Right cardiac atrium (tissue), 5 donors: ENCODE results near the gene PKIB. TPM values are rescaled to one million over a fixed set of nuclear protein-coding genes. Genes with fewer than 3 reads are reported as not detected.

Experiments used
- ATAC-seq, 2 donors: fragments of 200-7000 bp; cut with Tn5 transposase; one replicate each; pipeline versions ENCODE4 v1.8.0 to v1.9.1; 2020; ENCODE audit warnings: moderate library complexity in 2 of 2, mild to moderate bottlenecking in 1 of 2
- DNase-seq, 3 donors: peaks; one replicate each; pipeline ENCODE4 v3.0.0-alpha.2; 2020
- H3K27ac ChIP-seq: one replicate; pipeline ENCODE4 v1.5.1; 2013; ENCODE audit warnings: mild to moderate bottlenecking, low read length, control low read depth, moderate library complexity
- H3K27me3 ChIP-seq: one replicate; pipeline ENCODE4 v1.6.1; 2013; ENCODE audit not compliant: control insufficient read depth, insufficient read depth
- H3K4me1 ChIP-seq: one replicate; pipeline ENCODE4 v1.6.1; 2013; ENCODE audit warnings: low read length; ENCODE audit not compliant: control insufficient read depth, insufficient read depth
- H3K4me3 ChIP-seq: one replicate; pipeline ENCODE4 v1.5.1; 2013; ENCODE audit warnings: low read length, control low read depth
- H3K9me3 ChIP-seq: one replicate; pipeline ENCODE4 v1.6.1; 2013; ENCODE audit warnings: low read length; ENCODE audit not compliant: control insufficient read depth
- WGBS: extraction: QIAGEN DNeasy Blood & Tissue Kit; methylation state at CpG from one replicate; pipeline ENCODE4 v1.1.7; 2013; 5-methylcytosine and 5-hydroxymethylcytosine counted together
- intact Hi-C, 4 donors: fragments of 100-400 bp; cut with DNase I; formaldehyde crosslinking; loops; one replicate each; pipeline versions ENCODE4 v1.11.0 to v1.14.0; 2022 to 2023
- polyA plus RNA-seq: library from polyadenylated mRNA; stranded (reverse); fragments of 200-250 nt; gene quantifications from one replicate; pipeline ENCODE4 v1.2.3, GENCODE V29; 2013
- total RNA-seq, 4 donors: library from RNA; stranded (reverse); fragmentation: NEBNext Ultra II Directional; extraction: Animal tissue kit (Norgen Biotek cat#: 25700); gene quantifications; one replicate each; pipeline ENCODE4 v1.2.1, GENCODE V29; 2021
- donor health status: healthy with polysubstance abuse.
- donor health status: DM: no; HTN: yes; CAD: no.
- donor health status: DM: no; HTN: no; CAD: no.
- donor health status: DM: no; HTN: yes; CAD: no; lungs with severe emphysema.
- donor health status: DM: yes; HTN: yes; CAD: no.

Gene PKIB
- total and polyA plus RNA-seq, 5 donors = 0.25 to 0.57 (median 0.51) TPM

GRCh38 chr6:122649701-122650100 lies 39.5 kb downstream of the PKIB start:
- DNase-seq = no peak
- intact Hi-C loops = no loop called here
- H3K27me3 ChIP-seq = no peaks in the 10 kb centered on the region
- no peaks in the 10 kb centered on the region for H3K4me1 ChIP-seq
- H3K27ac ChIP-seq = no peak overlapping the region
- ATAC-seq = no peak
- WGBS = 89% methylated on average over 3 of the region's 3 CpGs
- no peaks in the 10 kb centered on the region for H3K9me3 ChIP-seq
- H3K4me3 ChIP-seq = no peak overlapping the region

GRCh38 chr6:122650403-122650802 lies 40.2 kb downstream of the PKIB start:
- no peak for ATAC-seq
- no peak overlapping the region for H3K27ac ChIP-seq
- intact Hi-C loops = no loop called here

GRCh38 chr6:122651031-122651430 lies 40.8 kb downstream of the PKIB start:
- no peak overlapping the region for H3K4me3 ChIP-seq
- H3K9me3 ChIP-seq = no peaks in the 10 kb centered on the region
- H3K4me1 ChIP-seq = no peaks in the 10 kb centered on the region
- intact Hi-C loops = no loop called here
- no peak for ATAC-seq
- H3K27me3 ChIP-seq = no peaks in the 10 kb centered on the region
- 62% methylated on average over 3 of the region's 3 CpGs for WGBS
- no peak for DNase-seq
- no peak overlapping the region for H3K27ac ChIP-seq

More at GRCh38 chr6:122650403-122650802, 40.2 kb downstream of the PKIB start:
- Histone ChIP-seq H3K4me1 (no peaks in the 10 kb centered on the region), H3K4me3 (no peak overlapping the region), H3K27me3 (no peaks in the 10 kb centered on the region), H3K9me3 (no peaks in the 10 kb centered on the region)
- no peak for DNase-seq

GRCh38 chr6:122651604-122652003 lies 41.4 kb downstream of the PKIB start:
- no peak for ATAC-seq
- Histone ChIP-seq H3K4me3 (no peak overlapping the region), H3K9me3 (no peaks in the 10 kb centered on the region), H3K27ac (no peak overlapping the region), H3K4me1 (no peaks in the 10 kb centered on the region), H3K27me3 (no peaks in the 10 kb centered on the region)
- intact Hi-C loops = no loop called here
- no peak for DNase-seq

GRCh38 chr6:122652431-122652830 lies 42.2 kb downstream of the PKIB start:
- intact Hi-C loops = no loop called here
- WGBS = 95% methylated on average over 2 of the region's 2 CpGs
- Histone ChIP-seq H3K9me3 (no peaks in the 10 kb centered on the region), H3K4me3 (no peak overlapping the region), H3K27me3 (no peaks in the 10 kb centered on the region), H3K4me1 (no peaks in the 10 kb centered on the region), H3K27ac (no peak overlapping the region)
- ATAC-seq = no peak
- no peak for DNase-seq

GRCh38 chr6:122653094-122653493 lies 42.9 kb downstream of the PKIB start:
- H3K4me3 ChIP-seq = no peak overlapping the region
- intact Hi-C loops = no loop called here
- no peak overlapping the region for H3K27ac ChIP-seq
- WGBS = 39% methylated on average over 2 of the region's 2 CpGs
- ATAC-seq = no peak
- DNase-seq = no peak
- H3K4me1 ChIP-seq = no peaks in the 10 kb centered on the region
- no peaks in the 10 kb centered on the region for H3K9me3 ChIP-seq
- no peaks in the 10 kb centered on the region for H3K27me3 ChIP-seq

- intact Hi-C loops = no loop called here
- ATAC-seq (no peak), DNase-seq (no peak)
- H3K4me3 ChIP-seq = no peak overlapping the region
- 43% methylated on average over 2 of the region's 2 CpGs for WGBS
- H3K27me3 ChIP-seq = no peaks in the 10 kb centered on the region
- H3K4me1 ChIP-seq = no peaks in the 10 kb centered on the region
- H3K9me3 ChIP-seq = no peaks in the 10 kb centered on the region
- no peak overlapping the region for H3K27ac ChIP-seq
Observed at GRCh38 chr6:122654012-122654411, 43.8 kb downstream of the PKIB start.

GRCh38 chr6:122657601-122658000 lies 47.4 kb downstream of the PKIB start:
- no peaks in the 10 kb centered on the region for H3K27me3 ChIP-seq
- H3K27ac ChIP-seq = no peak overlapping the region
- no peaks in the 10 kb centered on the region for H3K4me1 ChIP-seq
- intact Hi-C loops = no loop called here
- H3K9me3 ChIP-seq = no peaks in the 10 kb centered on the region
- 34% methylated on average over 1 of the region's 1 CpG for WGBS
- H3K4me3 ChIP-seq = no peak overlapping the region
- ATAC-seq = no peak
- DNase-seq = no peak

GRCh38 chr6:122660296-122660695 lies 50.1 kb downstream of the PKIB start:
- Histone ChIP-seq H3K4me1 (no peaks in the 10 kb centered on the region), H3K27ac (no peak overlapping the region), H3K9me3 (no peaks in the 10 kb centered on the region), H3K27me3 (no peaks in the 10 kb centered on the region), H3K4me3 (no peak overlapping the region)
- no peak for ATAC-seq
- DNase-seq = no peak
- intact Hi-C loops = no loop called here
- 66% methylated on average over 3 of the region's 3 CpGs for WGBS

GRCh38 chr6:122663981-122664380 lies 53.8 kb downstream of the PKIB start:
- DNase-seq = no peak
- Histone ChIP-seq H3K9me3 (no peaks in the 10 kb centered on the region), H3K4me3 (no peak overlapping the region), H3K4me1 (no peaks in the 10 kb centered on the region), H3K27ac (no peak overlapping the region), H3K27me3 (no peaks in the 10 kb centered on the region)
- intact Hi-C loops = no loop called here
- ATAC-seq = no peak

GRCh38 chr6:122665929-122666328 lies 55.7 kb downstream of the PKIB start:
- no peak overlapping the region for H3K27ac ChIP-seq
- DNase-seq (no peak), ATAC-seq (no peak)
- whole genome bisulfite sequencing = 76% methylated on average over 4 of the region's 4 CpGs
- no peaks in the 10 kb centered on the region for H3K27me3 ChIP-seq
- no peak overlapping the region for H3K4me3 ChIP-seq
- no peaks in the 10 kb centered on the region for H3K4me1 ChIP-seq
- H3K9me3 ChIP-seq = no peaks in the 10 kb centered on the region
- intact Hi-C loops = no loop called here

- Histone ChIP-seq H3K4me3 (no peak overlapping the region), H3K27me3 (no peaks in the 10 kb centered on the region), H3K4me1 (no peaks in the 10 kb centered on the region), H3K9me3 (no peaks in the 10 kb centered on the region), H3K27ac (no peak overlapping the region)
- 88% methylated on average over 2 of the region's 2 CpGs for WGBS
- ATAC-seq = no peak
- intact Hi-C loops = no loop called here
- DNase-seq = no peak
Observed at GRCh38 chr6:122666418-122666817, 56.2 kb downstream of the PKIB start.
